Gastroesophageal sphincter (tissue), 4 donors: ENCODE results near the gene PROB1. TPM values are rescaled to one million over a fixed set of nuclear protein-coding genes. Genes with fewer than 3 reads are reported as not detected.

Experiments used
- ATAC-seq: fragments of 150-250 bp; one replicate; pipeline ENCODE4 v1.9.1; 2016; ENCODE audit warnings: mild to moderate bottlenecking, moderate library complexity
- H3K27ac ChIP-seq, 4 donors: fragments of 200-600 bp; sonication (generic) in 3 of 4; 1 replicate in 3 of 4; 2 replicates in 1 of 4; pipeline ENCODE4 v1.5.1; 2016 to 2019
- H3K27me3 ChIP-seq: fragments of 200-600 bp; sonication (generic); one replicate; pipeline ENCODE4 v1.5.1; 2019
- H3K36me3 ChIP-seq, 2 donors: fragments of 200-600 bp; sonication (generic); one replicate each; pipeline ENCODE4 v1.5.1; 2019; ENCODE audit warnings: control low read depth in 1 of 2
- H3K4me1 ChIP-seq, 3 donors: fragments of 200-600 bp; sonication (generic); 1 replicate in 2 of 3; 2 replicates in 1 of 3; pipeline ENCODE4 v1.5.1; 2016 to 2019; ENCODE audit warnings: control low read depth in 2 of 3
- H3K4me3 ChIP-seq, 2 donors: fragments of 200-600 bp; sonication (generic); one replicate each; pipeline ENCODE4 v1.5.1; 2019; ENCODE audit warnings: mild to moderate bottlenecking in 1 of 2, moderate library complexity in 1 of 2
- H3K9me3 ChIP-seq, 3 donors: fragments of 200-600 bp; sonication (generic); one replicate each; pipeline ENCODE4 v1.5.1; 2017 to 2019; ENCODE audit warnings: control low read depth in 2 of 3
- CTCF ChIP-seq, 4 experiments: fragments of 200-600 bp in 2 of 4; fragments of 450-650 bp in 2 of 4; sonication (generic) in 1 of 4; IDR thresholded peaks; one replicate each; pipeline ENCODE4 v1.5.1; 2017 to 2019; ENCODE audit warnings: antibody characterized with exemption in 4 of 4, mild to moderate bottlenecking in 2 of 4, moderate library complexity in 2 of 4
- EP300 ChIP-seq: sonication (generic); formaldehyde crosslinking; IDR thresholded peaks from one replicate; pipeline ENCODE4 v1.6.1; 2017; ENCODE audit warnings: antibody characterized with exemption, mild to moderate bottlenecking
- POLR2A ChIP-seq, 2 donors: fragments of 450-650 bp; IDR thresholded peaks; one replicate each; pipeline ENCODE4 v1.6.1; 2017; ENCODE audit warnings: antibody characterized with exemption in 2 of 2, mild to moderate bottlenecking in 2 of 2, moderate library complexity in 1 of 2
- POLR2AphosphoS5 ChIP-seq: sonication (generic); formaldehyde crosslinking; IDR thresholded peaks from one replicate; pipeline ENCODE4 v1.6.1; 2017; ENCODE audit warnings: antibody characterized with exemption
- WGBS, 2 donors: methylation state at CpG; one replicate each; pipeline ENCODE4 v1.1.5; 2018; ENCODE audit warnings: low coverage in 1 of 2; 5-methylcytosine and 5-hydroxymethylcytosine counted together
- total RNA-seq, 4 donors: library from RNA; depleted of rRNA; stranded (reverse); fragments of >200 nt; gene quantifications; one replicate each; pipeline ENCODE4 v1.1.0, GENCODE V29; 2016

PROB1 gene
- total RNA-seq, 4 donors from 2014 or later, result 1.2 to 9.1 (median 4.1) TPM

GRCh38 chr5:139378101-139378825 is 16.6 kb downstream of the PROB1 start:
- H3K36me3 ChIP-seq, result peaks cover 0 to 27% of the 10 kb centered on the region in 2 donors
- H3K4me1 ChIP-seq, result peaks cover 0 to 28% (median 0%) of the 10 kb centered on the region in 3 donors
- ATAC-seq, result no peak
- H3K9me3 ChIP-seq, result no peaks in the 10 kb centered on the region
- 58% methylated on average over 5 of the region's 47 CpGs; no CpG with 5 or more reads in 1 of the 2 donors for WGBS, 2 donors
- H3K27ac ChIP-seq, result no peak overlapping the region
- H3K4me3 ChIP-seq, result no peak overlapping the region
- TF ChIP-seq EP300 (no peak), CTCF (IDR thresholded peaks at IDR 0.05) (no peak), POLR2A (IDR thresholded peaks at IDR 0.05) (no peak), POLR2AphosphoS5 (no peak)
- H3K27me3 ChIP-seq, result no peaks in the 10 kb centered on the region

DNA sequence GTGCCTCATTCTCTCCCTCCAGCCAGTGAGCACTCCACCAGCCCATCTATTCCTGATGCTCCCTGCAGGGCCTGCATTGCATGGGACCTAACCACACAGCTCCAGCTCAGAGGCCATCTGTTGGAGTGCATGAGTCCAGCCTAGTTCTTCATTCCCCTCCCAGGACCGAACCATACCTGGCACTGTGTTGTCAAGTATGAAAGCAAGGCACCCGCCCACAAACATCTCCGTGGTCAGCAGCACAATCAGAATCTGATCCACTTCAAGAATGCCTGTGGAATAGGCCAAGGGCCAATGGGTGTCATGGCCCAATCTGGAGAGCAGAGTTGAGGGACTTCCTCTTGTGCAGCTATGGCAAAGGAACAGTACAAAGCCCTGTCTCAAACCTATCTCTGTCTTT is 17.7 kb downstream of the PROB1 start:
- no peaks in the 10 kb centered on the region for H3K27me3 ChIP-seq
- 94 to 100% methylated on average over 1 to 3 of the region's 3 CpGs for WGBS, 2 donors
- no peak for TF ChIP-seq EP300
- no peak for TF ChIP-seq POLR2A (IDR thresholded peaks at IDR 0.05)
- TF ChIP-seq CTCF (IDR thresholded peaks at IDR 0.05), result no peak
- TF ChIP-seq POLR2AphosphoS5, result no peak
- H3K9me3 ChIP-seq, result no peaks in the 10 kb centered on the region
- no peak overlapping the region for H3K4me3 ChIP-seq
- H3K27ac ChIP-seq, result no peak overlapping the region
- no peak for ATAC-seq
- H3K4me1 ChIP-seq, result peaks cover 0 to 31% (median 0%) of the 10 kb centered on the region in 3 donors
- peaks cover 0 to 36% of the 10 kb centered on the region in 2 donors for H3K36me3 ChIP-seq

DNA sequence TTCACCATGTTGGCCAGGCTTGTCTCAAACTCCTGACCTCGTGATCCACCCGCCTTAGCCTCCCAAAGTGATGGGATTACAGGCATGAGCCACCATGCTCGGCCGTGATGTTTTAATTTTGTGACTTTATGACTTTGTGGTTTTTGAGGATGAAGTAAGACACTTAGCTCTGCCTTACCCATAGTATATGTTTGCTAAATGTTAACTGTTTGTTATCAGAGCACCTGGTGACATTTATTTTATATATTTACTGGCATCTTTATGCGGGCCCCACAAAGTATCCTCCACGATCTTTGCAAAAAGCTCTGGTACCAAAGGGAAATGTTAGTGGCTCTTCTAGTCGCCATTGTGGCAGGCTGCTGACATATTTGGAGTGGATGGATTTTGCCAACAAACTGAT is 18.5 kb downstream of the PROB1 start:
- TF ChIP-seq POLR2A (IDR thresholded peaks at IDR 0.05), result no peak
- no peak for TF ChIP-seq EP300
- no peak for TF ChIP-seq CTCF (IDR thresholded peaks at IDR 0.05)
- no peak for TF ChIP-seq POLR2AphosphoS5
- Histone ChIP-seq H3K9me3 (no peaks in the 10 kb centered on the region), H3K4me3 (no peak overlapping the region), H3K36me3 (peaks cover 0 to 44% of the 10 kb centered on the region in 2 donors), H3K27ac (no peak overlapping the region), H3K27me3 (no peaks in the 10 kb centered on the region), H3K4me1 (peaks cover 0 to 31% (median 0%) of the 10 kb centered on the region in 3 donors)
- no peak for ATAC-seq
- WGBS, 2 donors, result 92 to 93% methylated on average over 6 of the region's 7 CpGs

GRCh38 chr5:139374909-139375308 is 20.0 kb downstream of the PROB1 start:
- H3K36me3 ChIP-seq, result peaks cover 0 to 59% of the 10 kb centered on the region in 2 donors
- ATAC-seq, result no peak

More at GRCh38 chr5:139374909-139375308, 20.0 kb downstream of the PROB1 start:
- TF ChIP-seq EP300 (no peak), CTCF (IDR thresholded peaks at IDR 0.05) (no peak), POLR2A (IDR thresholded peaks at IDR 0.05) (no peak), POLR2AphosphoS5 (no peak)
- H3K4me1 ChIP-seq, result peaks cover 0 to 31% (median 0%) of the 10 kb centered on the region in 3 donors
- H3K27me3 ChIP-seq, result no peaks in the 10 kb centered on the region
- peak overlapping the region in 2 of 4 donors; percentile 66 to 81 for H3K27ac ChIP-seq
- 61% methylated on average over 2 of the region's 2 CpGs; no CpG with 5 or more reads in 1 of the 2 donors for WGBS, 2 donors
- no peaks in the 10 kb centered on the region for H3K9me3 ChIP-seq
- H3K4me3 ChIP-seq, result no peak overlapping the region
